ENCODE results near the gene AP1G2.

DNA sequence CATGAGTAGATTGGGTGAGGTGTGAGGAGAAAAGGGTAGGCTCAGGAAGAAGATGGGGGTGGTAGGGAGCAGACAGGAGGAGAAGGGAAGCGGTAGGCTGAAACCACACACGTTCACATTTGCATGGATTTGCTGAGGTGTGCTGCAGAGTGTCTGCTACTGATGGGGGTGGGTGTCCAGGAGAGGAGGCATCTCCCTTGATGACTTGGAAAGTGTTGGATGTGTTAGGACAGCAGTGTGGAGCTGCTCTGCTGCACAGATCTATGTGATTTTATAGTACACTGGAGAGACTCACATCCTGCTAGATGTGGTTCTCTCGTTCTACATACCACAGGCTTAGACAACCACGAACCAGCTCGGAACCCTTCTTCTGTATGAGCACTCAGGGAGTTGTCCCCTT is 25.3 kb downstream of the AP1G2 start:
- TF ChIP-seq, protein P1, sequence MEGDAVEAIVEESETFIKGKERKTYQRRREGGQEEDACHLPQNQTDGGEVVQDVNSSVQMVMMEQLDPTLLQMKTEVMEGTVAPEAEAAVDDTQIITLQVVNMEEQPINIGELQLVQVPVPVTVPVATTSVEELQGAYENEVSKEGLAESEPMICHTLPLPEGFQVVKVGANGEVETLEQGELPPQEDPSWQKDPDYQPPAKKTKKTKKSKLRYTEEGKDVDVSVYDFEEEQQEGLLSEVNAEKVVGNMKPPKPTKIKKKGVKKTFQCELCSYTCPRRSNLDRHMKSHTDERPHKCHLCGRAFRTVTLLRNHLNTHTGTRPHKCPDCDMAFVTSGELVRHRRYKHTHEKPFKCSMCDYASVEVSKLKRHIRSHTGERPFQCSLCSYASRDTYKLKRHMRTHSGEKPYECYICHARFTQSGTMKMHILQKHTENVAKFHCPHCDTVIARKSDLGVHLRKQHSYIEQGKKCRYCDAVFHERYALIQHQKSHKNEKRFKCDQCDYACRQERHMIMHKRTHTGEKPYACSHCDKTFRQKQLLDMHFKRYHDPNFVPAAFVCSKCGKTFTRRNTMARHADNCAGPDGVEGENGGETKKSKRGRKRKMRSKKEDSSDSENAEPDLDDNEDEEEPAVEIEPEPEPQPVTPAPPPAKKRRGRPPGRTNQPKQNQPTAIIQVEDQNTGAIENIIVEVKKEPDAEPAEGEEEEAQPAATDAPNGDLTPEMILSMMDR (optimal IDR thresholded peaks at IDR 0.05 in 1 of 3, IDR thresholded peaks at IDR 0.05 in 1 of 3, conservative IDR thresholded peaks at IDR 0.05 in 1 of 3; ENCODE audit: extremely low read depth in 1 of 3, insufficient read depth in 2 of 3, low read length in 3 of 3): no peak
- TF ChIP-seq EZH2 (IDR thresholded peaks at IDR 0.05; ENCODE audit: low read length): no peak

All from keratinocyte (primary cell).